H1 (cell line): ENCODE results near the gene KRTAP1-3. TPM values are rescaled to one million over a fixed set of nuclear protein-coding genes. Genes with fewer than 3 reads are reported as not detected.

Source experiments
- BRCA1 ChIP-seq: IDR thresholded peaks from 2 replicates; pipeline ENCODE4 v1.6.1; 2012; ENCODE audit warnings: low read depth, low read length, improper control_type of control experiment
- CBX8 ChIP-seq: fragments of 300-800, 300-1000 bp; sonication (generic); IDR thresholded peaks from 2 replicates; pipeline ENCODE4 v1.7.1; 2016; ENCODE audit warnings: low read depth, low read length, borderline replicate concordance
- SP1 ChIP-seq: IDR thresholded peaks from 2 replicates; pipeline ENCODE4 v1.6.1; 2011; ENCODE audit warnings: low read depth, low read length
- polyA plus RNA-seq, 7 experiments: library from polyadenylated mRNA; depleted of rRNA in 3 of 7; stranded (reverse) in 5 of 7; unstranded in 2 of 7; fragments of >200 nt in 5 of 7; fragments of 200-250 nt in 2 of 7; gene quantifications; 1 replicate in 5 of 7; 2 replicates in 1 of 7; 4 replicates in 1 of 7; pipeline versions ENCODE4 v1.2.1 to v1.2.3, GENCODE V29; 2011 to 2013; ENCODE audit warnings: missing spikeins in 2 of 7, mixed read lengths in 2 of 7
- total RNA-seq: library from RNA; stranded (reverse); fragmentation: NEBNext Ultra II Directional; extraction: Animal tissue kit (Norgen Biotek cat#: 25700); gene quantifications from 2 replicates; pipeline ENCODE4 v1.2.1, GENCODE V29; 2021
- TF ChIP-seq, protein P1 (sequence below), 3 experiments: IDR thresholded peaks; 1 replicate in 2 of 3; 2 replicates in 1 of 3; pipeline versions ENCODE4 v1.5.1 to v1.6.1; 2011; ENCODE audit warnings: low read length in 3 of 3, mild to moderate bottlenecking in 3 of 3, inconsistent platforms in 2 of 3, low read depth in 1 of 3, moderate library complexity in 1 of 3; ENCODE audit not compliant: insufficient read depth in 1 of 3; ENCODE audit errors: control extremely low read depth in 1 of 3

Gene KRTAP1-3
- total and polyA plus RNA-seq, 2 of the 8 experiments (the other 6 are each of a cell fraction or from before 2014, with no cell fraction given): not detected

GRCh38 chr17:40993084-40993483 is 41.6 kb downstream of the KRTAP1-3 start (continued):
- TF ChIP-seq, protein P1, sequence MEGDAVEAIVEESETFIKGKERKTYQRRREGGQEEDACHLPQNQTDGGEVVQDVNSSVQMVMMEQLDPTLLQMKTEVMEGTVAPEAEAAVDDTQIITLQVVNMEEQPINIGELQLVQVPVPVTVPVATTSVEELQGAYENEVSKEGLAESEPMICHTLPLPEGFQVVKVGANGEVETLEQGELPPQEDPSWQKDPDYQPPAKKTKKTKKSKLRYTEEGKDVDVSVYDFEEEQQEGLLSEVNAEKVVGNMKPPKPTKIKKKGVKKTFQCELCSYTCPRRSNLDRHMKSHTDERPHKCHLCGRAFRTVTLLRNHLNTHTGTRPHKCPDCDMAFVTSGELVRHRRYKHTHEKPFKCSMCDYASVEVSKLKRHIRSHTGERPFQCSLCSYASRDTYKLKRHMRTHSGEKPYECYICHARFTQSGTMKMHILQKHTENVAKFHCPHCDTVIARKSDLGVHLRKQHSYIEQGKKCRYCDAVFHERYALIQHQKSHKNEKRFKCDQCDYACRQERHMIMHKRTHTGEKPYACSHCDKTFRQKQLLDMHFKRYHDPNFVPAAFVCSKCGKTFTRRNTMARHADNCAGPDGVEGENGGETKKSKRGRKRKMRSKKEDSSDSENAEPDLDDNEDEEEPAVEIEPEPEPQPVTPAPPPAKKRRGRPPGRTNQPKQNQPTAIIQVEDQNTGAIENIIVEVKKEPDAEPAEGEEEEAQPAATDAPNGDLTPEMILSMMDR (IDR thresholded peaks at IDR 0.05; ENCODE audit: control extremely low read depth in 1 of 3, insufficient read depth in 1 of 3, low read depth in 1 of 3, low read length in 3 of 3): no peak
- TF ChIP-seq BRCA1 (no peak), SP1 (no peak), CBX8 (no peak)
